MCF 10A (cell line): Measurements from ENCODE around the gene ACE. TPM values are rescaled to one million over a fixed set of nuclear protein-coding genes. Genes with fewer than 3 reads are reported as not detected.
"Not testable (repeated sequence)": the region's sequence is repeated elsewhere in the genome, so short reads cannot be mapped to it uniquely, and the experiment has no call there.

Source experiments
- BruUV-seq: library from RNA; stranded (reverse); fragments of 400-500 nt; replicated peaks from 2 replicates; lab custom pipeline; 2021; lab: Mats Ljungman, UMichigan
- CTCF ChIA-PET: fragments of 300-600 bp; sonication (Branson Sonifier 250); formaldehyde crosslinking; extraction: SDS; loops from one replicate; lab custom pipeline; 2021; ENCODE audit warnings: antibody characterized with exemption, inconsistent platforms; lab: Yijun Ruan, JAX
- POLR2A ChIA-PET: fragments of 300-600, 350-650 bp; sonication (Branson Sonifier 250); formaldehyde crosslinking; extraction: SDS; loops from one replicate; lab custom pipeline; 2020; ENCODE audit warnings: antibody characterized with exemption, inconsistent platforms; lab: Yijun Ruan, JAX
- DNase-seq: peaks from one replicate; pipeline ENCODE4 v3.0.0-alpha.2; 2018; ENCODE audit not compliant: unreplicated experiment
- H3K27ac Mint-ChIP-seq: one replicate; pipeline ENCODE4 v1.8.0; 2022; ENCODE audit warnings: mild to moderate bottlenecking, low read depth, mixed read lengths; ENCODE audit not compliant: unreplicated experiment
- H3K27me3 Mint-ChIP-seq: one replicate; pipeline ENCODE4 v1.8.0; 2022; ENCODE audit warnings: mixed read lengths; ENCODE audit not compliant: insufficient read depth, unreplicated experiment
- H3K36me3 Mint-ChIP-seq: one replicate; pipeline ENCODE4 v1.8.0; 2022; ENCODE audit warnings: mild to moderate bottlenecking, moderate library complexity, mixed read lengths; ENCODE audit not compliant: insufficient read depth, unreplicated experiment
- H3K4me1 Mint-ChIP-seq: one replicate; pipeline ENCODE4 v1.8.0; 2022; ENCODE audit warnings: mixed read lengths; ENCODE audit not compliant: insufficient read depth, unreplicated experiment
- H3K4me3 Mint-ChIP-seq: one replicate; pipeline ENCODE4 v1.8.0; 2022; ENCODE audit warnings: mild to moderate bottlenecking, moderate library complexity, mixed read lengths; ENCODE audit not compliant: unreplicated experiment
- H3K9me3 Mint-ChIP-seq: one replicate; pipeline ENCODE4 v1.8.0; 2022; ENCODE audit warnings: mixed read lengths; ENCODE audit not compliant: unreplicated experiment
- intact Hi-C: fragments of 100-400 bp; cut with micrococcal nuclease; formaldehyde crosslinking; loops from 2 replicates; pipeline ENCODE4 v1.14.1; 2022
- total RNA-seq: library from RNA; stranded (reverse); gene quantifications from 2 replicates; pipeline ENCODE4 v1.2.3, GENCODE V29; 2022
- TF ChIP-seq, protein P1 (sequence below): fragments of 200-600 bp; IDR thresholded peaks from one replicate; pipeline ENCODE4 v1.8.0; 2022; ENCODE audit warnings: antibody characterized with exemption, mild to moderate bottlenecking; ENCODE audit not compliant: unreplicated experiment

The ACE gene
- total RNA-seq, 1 experiment from 2014 or later, result 0.30 TPM

DNA sequence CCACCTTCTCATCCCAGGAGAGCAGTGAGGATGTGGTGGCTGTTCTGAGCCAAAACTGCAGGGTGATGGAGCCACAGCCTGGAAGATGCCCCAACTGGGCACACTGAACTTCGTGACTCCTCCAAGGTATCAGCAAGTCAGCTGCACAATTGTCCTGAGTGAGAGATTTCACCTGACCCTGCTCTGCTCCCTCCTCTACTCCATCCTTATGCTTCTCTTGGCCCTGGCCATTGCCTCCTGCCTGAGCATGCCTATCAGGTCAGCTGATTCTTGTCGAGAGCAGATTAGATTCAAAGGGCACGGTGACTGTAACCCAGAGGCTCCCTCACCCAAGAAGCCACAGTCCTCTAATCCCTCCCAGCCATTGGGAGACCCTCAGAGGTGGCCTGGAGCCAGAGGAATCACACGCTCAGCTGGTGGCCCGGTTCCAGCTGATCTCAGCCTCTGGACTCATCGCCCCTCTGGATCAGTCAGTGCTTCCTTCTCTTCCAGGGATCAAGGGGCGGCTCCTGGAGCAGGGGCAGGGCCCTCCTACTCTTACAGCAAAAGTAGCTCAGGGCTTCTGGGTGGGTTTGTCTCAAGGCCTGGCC, 23.8 kb upstream of the ACE start:
- no peaks in the 10 kb centered on the region for H3K36me3 Mint-ChIP-seq
- ChIA-PET POLR2A (interaction anchor here (0.6 to 1.2 kb wide), 5 partner anchors 19 to 288 kb away, joined by 3 to 6 read pairs (median 4); partner anchors contain the start of genes DCAF7 and MAP3K3), CTCF (interaction anchor here (1.0 to 3.9 kb wide), 3 partner anchors 18 to 159 kb away, joined by 3 to 16 read pairs (median 16); no protein-coding TSS in a partner anchor)
- no peaks in the 10 kb centered on the region for H3K9me3 Mint-ChIP-seq
- TF ChIP-seq, protein P1, sequence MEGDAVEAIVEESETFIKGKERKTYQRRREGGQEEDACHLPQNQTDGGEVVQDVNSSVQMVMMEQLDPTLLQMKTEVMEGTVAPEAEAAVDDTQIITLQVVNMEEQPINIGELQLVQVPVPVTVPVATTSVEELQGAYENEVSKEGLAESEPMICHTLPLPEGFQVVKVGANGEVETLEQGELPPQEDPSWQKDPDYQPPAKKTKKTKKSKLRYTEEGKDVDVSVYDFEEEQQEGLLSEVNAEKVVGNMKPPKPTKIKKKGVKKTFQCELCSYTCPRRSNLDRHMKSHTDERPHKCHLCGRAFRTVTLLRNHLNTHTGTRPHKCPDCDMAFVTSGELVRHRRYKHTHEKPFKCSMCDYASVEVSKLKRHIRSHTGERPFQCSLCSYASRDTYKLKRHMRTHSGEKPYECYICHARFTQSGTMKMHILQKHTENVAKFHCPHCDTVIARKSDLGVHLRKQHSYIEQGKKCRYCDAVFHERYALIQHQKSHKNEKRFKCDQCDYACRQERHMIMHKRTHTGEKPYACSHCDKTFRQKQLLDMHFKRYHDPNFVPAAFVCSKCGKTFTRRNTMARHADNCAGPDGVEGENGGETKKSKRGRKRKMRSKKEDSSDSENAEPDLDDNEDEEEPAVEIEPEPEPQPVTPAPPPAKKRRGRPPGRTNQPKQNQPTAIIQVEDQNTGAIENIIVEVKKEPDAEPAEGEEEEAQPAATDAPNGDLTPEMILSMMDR, result no peak
- no peak for DNase-seq
- no peak overlapping the region for H3K4me3 Mint-ChIP-seq
- H3K4me1 Mint-ChIP-seq, result peaks cover 5% of the 10 kb centered on the region
- no peaks in the 10 kb centered on the region for H3K27me3 Mint-ChIP-seq
- BruUV-seq, result no TSS peak
- intact Hi-C loops, result no loop called here
- H3K27ac Mint-ChIP-seq, result no peak overlapping the region

DNA sequence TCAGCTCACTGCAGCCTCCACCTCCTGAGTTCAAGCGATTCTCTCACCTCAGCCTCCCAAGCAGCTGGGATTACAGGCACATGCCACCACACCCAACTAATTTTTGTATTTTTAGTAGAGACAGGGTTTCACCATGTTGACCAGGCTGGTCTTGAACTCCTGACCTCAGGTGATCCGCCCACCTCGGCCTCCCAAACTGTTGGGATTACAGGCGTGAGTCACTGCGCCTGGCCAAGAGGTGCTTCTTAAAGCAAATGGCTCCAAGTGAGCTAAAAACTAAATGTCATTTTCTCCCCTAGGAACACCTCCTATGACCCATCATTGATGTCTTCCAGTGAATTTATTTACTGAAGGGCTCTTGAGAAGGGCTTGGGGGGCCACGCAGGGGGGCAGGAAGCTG, 22.5 kb upstream of the ACE start:
- BruUV-seq, DNase-seq, H3K4me1 Mint-ChIP-seq, H3K36me3 Mint-ChIP-seq, intact Hi-C loops, H3K27me3 Mint-ChIP-seq, H3K9me3 Mint-ChIP-seq, H3K27ac Mint-ChIP-seq, H3K4me3 Mint-ChIP-seq: not testable (repeated sequence)
- ChIA-PET CTCF (interaction anchor here (0.5 to 3.9 kb wide), 5 partner anchors 19 to 654 kb away, joined by 3 to 16 read pairs (median 5); no protein-coding TSS in a partner anchor), POLR2A (interaction anchor here (0.7 to 1.3 kb wide), 3 partner anchors 16 to 95 kb away, joined by 3 read pairs; no protein-coding TSS in a partner anchor)

DNA sequence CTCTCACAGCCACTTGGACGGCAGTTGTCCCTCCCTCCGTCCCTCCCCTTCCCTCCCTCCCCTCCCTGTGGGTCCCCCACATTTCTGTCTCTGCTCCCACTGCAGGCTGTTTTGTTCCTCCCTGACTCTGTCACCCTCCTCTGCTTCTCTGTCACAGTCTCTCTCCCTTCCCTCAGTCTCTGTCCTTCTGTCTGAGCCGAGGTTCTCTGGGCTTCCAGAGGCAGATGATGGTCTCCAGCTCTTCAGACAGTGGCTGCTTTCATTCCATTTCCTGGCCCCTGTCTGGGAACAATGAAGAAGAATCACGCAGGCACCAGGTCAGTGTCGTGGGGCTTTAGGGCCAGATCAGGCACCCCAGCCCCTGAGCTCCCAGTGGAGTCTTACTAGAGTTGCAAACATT, 21.9 kb upstream of the ACE start:
- intact Hi-C loops, result no loop called here
- Mint-ChIP-seq H3K27me3 (no peaks in the 10 kb centered on the region), H3K27ac (no peak overlapping the region), H3K36me3 (no peaks in the 10 kb centered on the region), H3K4me1 (peaks cover 7% of the 10 kb centered on the region), H3K9me3 (no peaks in the 10 kb centered on the region), H3K4me3 (no peak overlapping the region)
- ChIA-PET CTCF (interaction anchor here (0.5 to 3.9 kb wide), 5 partner anchors 20 to 654 kb away, joined by 3 to 16 read pairs (median 5); no protein-coding TSS in a partner anchor), POLR2A (interaction anchor here (1.3 kb wide), 1 partner anchor 21 kb away, joined by 3 read pairs; no protein-coding TSS in a partner anchor)
- DNase-seq, result no peak
- BruUV-seq, result no TSS peak
- TF ChIP-seq, protein P1, result no peak

DNA sequence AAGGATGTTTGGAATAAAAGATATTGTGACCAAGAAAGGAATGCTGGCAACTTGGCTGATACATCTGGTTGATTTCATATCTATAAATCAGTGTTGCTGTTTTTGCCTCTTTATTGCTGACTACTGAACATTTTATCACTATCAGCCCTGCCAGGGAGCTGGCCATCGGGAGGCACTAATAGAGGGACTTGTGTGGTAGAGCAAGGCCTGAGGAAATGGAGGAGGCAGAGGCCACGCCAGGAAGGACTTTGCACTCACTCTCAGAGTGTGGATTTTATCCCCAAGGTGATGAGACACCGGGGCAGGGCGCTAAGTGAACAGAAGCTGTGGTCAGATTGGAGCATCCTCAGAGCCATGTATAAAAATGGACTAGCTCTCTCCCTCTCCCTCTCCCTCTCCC, 21.4 kb upstream of the ACE start:
- no peaks in the 10 kb centered on the region for H3K36me3 Mint-ChIP-seq
- no peaks in the 10 kb centered on the region for H3K9me3 Mint-ChIP-seq
- H3K4me1 Mint-ChIP-seq, result peaks cover 12% of the 10 kb centered on the region
- H3K27me3 Mint-ChIP-seq, result no peaks in the 10 kb centered on the region
- DNase-seq, result no peak
- H3K27ac Mint-ChIP-seq, result no peak overlapping the region
- BruUV-seq, result no TSS peak
- ChIA-PET CTCF (interaction anchor here (0.6 kb wide), 1 partner anchor 26 kb away, joined by 3 read pairs; no protein-coding TSS in a partner anchor), POLR2A (no interaction called here)
- intact Hi-C loops, result no loop called here
- TF ChIP-seq, protein P1, result no peak
- H3K4me3 Mint-ChIP-seq, result no peak overlapping the region
